ENCODE data around the gene FAM168B.
"Not testable (repeated sequence)": the region's sequence is repeated elsewhere in the genome, so short reads cannot be mapped to it uniquely, and the experiment has no call there.

Gene FAM168B

DNA sequence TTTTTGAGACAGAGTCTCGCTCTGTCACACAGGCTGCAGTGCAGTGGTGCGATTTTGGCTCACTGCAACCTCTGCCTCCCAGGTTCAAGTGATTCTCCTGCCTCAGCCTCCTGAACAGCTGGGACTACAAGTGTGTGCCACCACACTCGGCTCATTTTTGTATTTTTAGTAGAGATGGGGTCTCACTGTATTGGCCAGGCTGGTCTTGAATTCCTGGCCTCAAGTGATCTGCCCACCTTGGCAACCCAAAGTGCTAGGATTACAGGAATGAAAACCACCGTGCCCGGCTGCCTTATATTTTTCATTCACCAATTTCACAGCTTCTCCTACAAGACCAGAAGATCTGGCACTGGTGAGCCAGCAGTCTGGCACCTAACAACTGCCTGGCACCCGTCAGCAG is 25.1 kb downstream of the FAM168B start:
- not testable (repeated sequence) for H3K27ac ChIP-seq (ENCODE audit: low read depth, low read length); H3K9me3 ChIP-seq (ENCODE audit: control insufficient read depth, insufficient read depth, low read depth, low read length); H3K27me3 ChIP-seq (ENCODE audit: control insufficient read depth, insufficient read depth, low read length); H3K9ac ChIP-seq (ENCODE audit: low read length); H3K4me3 ChIP-seq (ENCODE audit: low read depth, low read length)
- H3K4me1 ChIP-seq (ENCODE audit: control insufficient read depth, insufficient read depth, low read length) = peaks cover 10% of the 10 kb centered on the region; the same call in 1 of the 2 replicates
- H3K36me3 ChIP-seq (ENCODE audit: control insufficient read depth, insufficient read depth, low read length) = peaks cover 75% of the 10 kb centered on the region

DNA sequence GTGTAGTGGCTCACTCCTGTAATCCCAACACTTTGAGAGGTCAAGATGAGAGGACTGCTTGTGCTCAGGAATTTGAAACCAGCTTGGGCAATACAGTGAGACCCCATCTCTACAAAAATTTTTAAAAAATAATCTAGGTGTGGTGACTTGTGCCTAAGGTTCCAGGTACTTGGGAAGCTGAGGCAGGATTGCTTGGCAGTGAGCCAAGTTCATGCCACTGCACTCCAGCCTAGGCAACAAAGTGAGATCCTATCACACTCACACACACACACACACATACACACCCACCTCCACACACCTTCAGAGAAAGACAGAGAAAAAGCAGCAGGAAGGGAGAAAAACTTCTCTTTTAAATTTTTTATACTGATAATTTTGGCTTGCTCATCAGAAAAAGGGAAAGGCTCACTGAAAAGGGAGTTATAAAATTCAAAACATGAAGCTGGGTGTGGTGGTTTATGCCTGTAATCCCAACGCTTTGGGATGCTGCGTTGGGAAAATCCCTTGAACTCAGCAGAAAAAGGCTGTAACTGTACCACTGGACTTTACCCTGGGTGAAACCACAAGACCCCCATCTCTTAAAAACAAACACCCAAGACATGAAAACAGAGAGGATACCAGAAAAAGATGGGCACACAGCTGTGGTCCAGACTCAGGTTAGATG is 25.7 kb downstream of the FAM168B start:
- H3K27me3 ChIP-seq (ENCODE audit: control insufficient read depth, insufficient read depth, low read length) = no peaks in the 10 kb centered on the region
- peaks cover 74% of the 10 kb centered on the region for H3K36me3 ChIP-seq (ENCODE audit: control insufficient read depth, insufficient read depth, low read length)
- no peak overlapping the region for H3K4me3 ChIP-seq (ENCODE audit: low read depth, low read length)
- no peaks in the 10 kb centered on the region for H3K9me3 ChIP-seq (ENCODE audit: control insufficient read depth, insufficient read depth, low read depth, low read length)
- no peak overlapping the region for H3K27ac ChIP-seq (ENCODE audit: low read depth, low read length)
- no peak overlapping the region for H3K9ac ChIP-seq (ENCODE audit: low read length)
- H3K4me1 ChIP-seq (ENCODE audit: control insufficient read depth, insufficient read depth, low read length) = peaks cover 14% of the 10 kb centered on the region; the same call in 1 of the 2 replicates

DNA sequence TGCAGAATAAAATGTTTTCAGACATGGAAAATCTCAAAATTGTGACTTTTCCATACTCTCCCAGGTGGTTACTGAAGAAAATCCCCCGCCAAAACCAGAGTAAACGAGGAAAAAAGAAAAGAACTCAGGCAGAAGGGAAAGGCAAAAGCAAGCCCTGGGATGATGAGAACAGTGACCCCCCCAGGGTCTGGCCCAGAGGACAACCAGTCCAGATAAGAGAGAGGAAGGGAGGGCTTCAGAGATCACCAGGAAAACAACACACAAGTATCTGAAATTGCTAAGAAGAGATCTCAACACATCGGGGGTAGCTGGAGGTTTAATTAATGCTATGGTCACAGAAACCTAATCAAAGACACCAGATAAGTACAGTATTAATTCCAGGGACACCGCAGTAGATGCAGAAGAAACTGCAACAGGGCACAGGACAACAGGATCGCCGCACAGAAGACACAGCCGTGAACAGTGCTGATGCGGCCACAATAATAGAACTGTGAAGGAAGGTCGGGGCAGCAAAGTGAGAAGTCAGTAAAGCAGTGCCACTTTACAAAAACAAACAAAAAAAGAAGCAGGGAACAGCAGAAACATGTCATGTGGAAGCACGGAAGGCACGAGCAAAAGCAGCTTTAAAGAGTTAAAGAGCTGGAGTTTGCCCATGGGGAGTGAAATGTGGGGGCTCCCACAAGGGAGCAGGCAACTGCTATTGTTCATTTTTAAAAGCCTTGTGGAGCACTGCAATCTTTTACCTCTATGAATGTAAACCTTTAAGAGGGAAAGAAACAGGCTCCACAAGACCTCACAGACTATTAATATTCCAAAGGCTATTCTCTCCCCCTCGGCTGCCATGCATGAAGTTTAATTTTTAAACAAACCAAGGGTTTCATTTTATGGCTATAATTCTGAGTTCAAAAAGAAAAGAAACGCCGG is 28.4 kb downstream of the FAM168B start:
- no peak overlapping the region for H3K9ac ChIP-seq (ENCODE audit: low read length)
- H3K27ac ChIP-seq (ENCODE audit: low read depth, low read length) = 0 out of 2 replicates have a peak overlapping the region, but pooled peaks have one; percentile 18
- no peaks in the 10 kb centered on the region for H3K27me3 ChIP-seq (ENCODE audit: control insufficient read depth, insufficient read depth, low read length)
- no peaks in the 10 kb centered on the region for H3K9me3 ChIP-seq (ENCODE audit: control insufficient read depth, insufficient read depth, low read depth, low read length)
- H3K4me3 ChIP-seq (ENCODE audit: low read depth, low read length) = no peak overlapping the region
- peaks cover 15% of the 10 kb centered on the region; the same call in 1 of the 2 replicates for H3K4me1 ChIP-seq (ENCODE audit: control insufficient read depth, insufficient read depth, low read length)
- H3K36me3 ChIP-seq (ENCODE audit: control insufficient read depth, insufficient read depth, low read length) = peaks cover 71% of the 10 kb centered on the region

DNA sequence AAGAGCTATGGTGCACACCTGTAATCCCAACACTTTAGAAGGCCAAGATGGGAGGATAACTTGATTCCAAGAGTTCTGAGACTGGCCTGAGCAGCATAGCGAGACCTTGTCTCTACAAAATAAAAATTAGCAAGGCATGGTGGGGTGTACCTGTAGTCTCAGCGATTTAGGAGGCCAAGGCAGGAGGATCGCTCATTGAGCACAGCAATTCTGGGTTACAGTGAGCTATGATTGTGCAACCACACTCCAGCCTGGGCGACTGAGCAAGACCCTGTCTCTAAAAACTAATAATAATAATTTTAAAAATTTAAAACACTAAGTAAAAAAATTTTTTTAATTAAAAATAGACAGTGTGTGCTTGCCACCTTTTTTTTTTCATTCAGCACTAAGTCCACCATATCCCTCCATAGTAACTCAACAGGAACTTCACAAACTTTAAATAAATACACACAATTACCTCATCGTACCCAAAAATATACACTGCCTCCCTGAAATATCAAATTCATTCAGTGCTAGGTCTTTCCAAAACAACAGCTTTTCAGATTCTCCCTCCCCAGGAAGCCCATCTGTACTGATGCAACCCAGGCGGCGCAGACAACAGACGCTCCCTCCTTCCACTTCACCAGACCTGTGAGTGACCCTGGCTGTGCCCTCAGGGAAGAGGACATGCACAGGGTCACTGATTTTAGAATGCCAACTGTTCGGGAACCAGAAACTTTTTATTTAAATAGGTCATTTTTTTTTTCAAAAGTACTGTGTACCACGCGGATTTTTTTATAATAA is 29.6 kb downstream of the FAM168B start:
- Histone ChIP-seq H3K4me3 (ENCODE audit: low read depth, low read length) (no peak overlapping the region), H3K9ac (ENCODE audit: low read length) (no peak overlapping the region), H3K27me3 (ENCODE audit: control insufficient read depth, insufficient read depth, low read length) (no peaks in the 10 kb centered on the region), H3K4me1 (ENCODE audit: control insufficient read depth, insufficient read depth, low read length) (peaks cover 15% of the 10 kb centered on the region; the same call in 1 of the 2 replicates), H3K36me3 (ENCODE audit: control insufficient read depth, insufficient read depth, low read length) (peaks cover 72% of the 10 kb centered on the region), H3K27ac (ENCODE audit: low read depth, low read length) (no peak overlapping the region), H3K9me3 (ENCODE audit: control insufficient read depth, insufficient read depth, low read depth, low read length) (no peaks in the 10 kb centered on the region)

DNA sequence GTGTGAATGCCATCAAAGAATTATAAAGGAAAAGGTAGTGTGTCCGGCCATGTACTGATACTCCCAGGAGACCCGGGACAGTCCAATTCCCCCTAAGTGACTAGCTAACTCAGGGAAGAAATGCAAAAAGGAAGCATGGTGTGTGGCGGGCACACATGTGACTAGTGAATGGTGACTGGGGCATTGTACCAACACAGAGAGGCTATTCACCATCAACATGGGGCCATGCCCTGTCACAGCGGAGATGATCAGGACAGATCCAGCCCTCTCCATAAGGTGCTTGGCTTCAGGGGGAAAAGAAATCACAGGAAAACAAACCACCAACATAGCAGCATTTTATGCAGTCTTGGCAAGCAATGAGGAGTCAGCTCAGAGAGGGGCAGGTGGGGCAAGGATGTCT is 34.3 kb downstream of the FAM168B start:
- Histone ChIP-seq H3K4me3 (ENCODE audit: low read depth, low read length) (no peak overlapping the region), H3K9me3 (ENCODE audit: control insufficient read depth, insufficient read depth, low read depth, low read length) (no peaks in the 10 kb centered on the region), H3K36me3 (ENCODE audit: control insufficient read depth, insufficient read depth, low read length) (peaks cover 83% of the 10 kb centered on the region), H3K27ac (ENCODE audit: low read depth, low read length) (no peak overlapping the region), H3K27me3 (ENCODE audit: control insufficient read depth, insufficient read depth, low read length) (no peaks in the 10 kb centered on the region), H3K4me1 (ENCODE audit: control insufficient read depth, insufficient read depth, low read length) (peaks cover 7% of the 10 kb centered on the region; the same call in 1 of the 2 replicates), H3K9ac (ENCODE audit: low read length) (no peak overlapping the region)

DNA sequence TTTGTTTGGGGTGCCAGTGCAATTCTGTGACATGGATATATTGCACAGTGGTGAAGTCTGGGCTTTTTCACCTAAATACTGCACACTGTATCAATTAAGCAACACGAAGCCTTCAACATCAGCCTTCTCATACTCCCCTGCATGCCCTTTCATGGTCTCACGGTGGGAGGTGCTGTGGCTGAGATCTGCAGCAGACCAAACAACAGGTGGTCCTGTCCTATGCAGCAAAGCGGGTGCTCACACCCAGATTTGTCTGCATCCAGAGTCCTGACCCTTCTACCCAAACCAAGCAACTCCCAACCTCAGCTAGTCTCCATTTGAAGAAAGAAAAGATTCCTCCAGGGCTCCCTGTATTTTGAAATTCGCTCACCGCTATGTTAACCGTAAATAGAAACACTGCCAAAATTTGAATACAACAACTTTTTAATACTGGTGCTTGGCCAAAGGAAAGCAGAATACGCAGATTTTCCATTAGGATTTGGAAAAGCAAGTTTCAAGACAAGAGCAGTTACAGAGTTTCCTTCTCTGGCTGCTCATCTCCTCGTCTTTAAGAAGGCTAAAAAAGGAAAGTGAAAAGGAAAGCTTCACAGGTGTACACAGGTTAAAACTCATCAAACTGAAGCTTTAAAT is 34.9 kb downstream of the FAM168B start:
- Histone ChIP-seq H3K27ac (ENCODE audit: low read depth, low read length) (no peak overlapping the region), H3K27me3 (ENCODE audit: control insufficient read depth, insufficient read depth, low read length) (no peaks in the 10 kb centered on the region), H3K4me3 (ENCODE audit: low read depth, low read length) (no peak overlapping the region), H3K9ac (ENCODE audit: low read length) (no peak overlapping the region), H3K36me3 (ENCODE audit: control insufficient read depth, insufficient read depth, low read length) (peaks cover 86% of the 10 kb centered on the region), H3K4me1 (ENCODE audit: control insufficient read depth, insufficient read depth, low read length) (peaks cover 7% of the 10 kb centered on the region; the same call in 1 of the 2 replicates), H3K9me3 (ENCODE audit: control insufficient read depth, insufficient read depth, low read depth, low read length) (no peaks in the 10 kb centered on the region)

DNA sequence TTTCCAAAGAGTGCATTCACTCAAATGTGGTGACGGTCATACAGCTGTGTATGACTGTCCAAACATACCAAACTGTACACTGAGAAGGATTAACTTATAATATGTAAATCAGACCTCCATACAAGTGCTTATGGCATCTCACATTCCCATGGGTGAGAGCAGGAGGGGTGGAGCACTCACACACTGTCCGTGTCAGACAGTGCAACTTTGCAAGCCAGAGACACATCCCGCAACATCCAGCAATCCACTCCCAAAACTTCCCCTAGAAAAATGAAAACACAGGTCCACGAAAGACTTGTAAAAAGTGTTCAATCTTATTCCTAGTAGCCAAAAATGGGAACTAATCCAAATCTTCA is 36.4 kb downstream of the FAM168B start:
- H3K9ac ChIP-seq (ENCODE audit: low read length) = no peak overlapping the region
- peaks cover 88% of the 10 kb centered on the region for H3K36me3 ChIP-seq (ENCODE audit: control insufficient read depth, insufficient read depth, low read length)
- no peaks in the 10 kb centered on the region for H3K9me3 ChIP-seq (ENCODE audit: control insufficient read depth, insufficient read depth, low read depth, low read length)
- no peak overlapping the region for H3K27ac ChIP-seq (ENCODE audit: low read depth, low read length)
- no peaks in the 10 kb centered on the region for H3K27me3 ChIP-seq (ENCODE audit: control insufficient read depth, insufficient read depth, low read length)
- H3K4me3 ChIP-seq (ENCODE audit: low read depth, low read length) = no peak overlapping the region
- H3K4me1 ChIP-seq (ENCODE audit: control insufficient read depth, insufficient read depth, low read length) = peaks cover 2% of the 10 kb centered on the region; the same call in 1 of the 2 replicates

DNA sequence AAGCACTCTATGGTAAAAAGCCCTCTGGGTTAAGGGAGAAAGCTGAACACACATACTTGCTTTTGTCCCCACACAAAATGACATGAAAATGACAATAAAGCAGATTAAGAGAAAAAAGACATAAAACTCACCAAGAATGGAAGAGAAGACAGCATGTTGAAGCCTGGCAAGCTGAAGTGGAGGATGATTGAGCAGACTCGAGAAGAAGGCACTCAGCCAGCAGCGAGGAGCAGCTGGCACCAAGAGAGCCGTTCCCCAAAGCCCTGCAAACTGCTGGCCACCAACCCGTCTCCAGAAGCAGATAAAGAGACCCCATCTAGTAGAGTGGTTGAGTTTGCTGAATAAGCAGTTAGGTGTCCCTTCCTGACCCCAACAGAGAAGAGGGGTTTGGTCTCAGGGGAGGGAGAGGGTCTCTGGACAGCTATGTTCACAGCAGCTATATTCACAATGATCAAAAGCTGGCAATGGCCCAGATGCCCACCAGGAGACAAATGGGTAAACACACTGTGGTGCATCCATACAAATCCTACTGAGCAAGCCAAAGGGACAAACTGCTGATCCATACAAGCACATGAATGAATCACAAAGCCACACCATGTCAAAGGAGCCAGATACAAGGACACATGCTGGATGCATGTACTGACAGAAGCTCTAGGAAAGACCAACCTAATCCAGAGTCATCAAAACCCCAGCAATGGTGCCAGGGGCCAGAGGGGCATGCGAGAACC is 36.9 kb downstream of the FAM168B start:
- H3K4me1 ChIP-seq (ENCODE audit: control insufficient read depth, insufficient read depth, low read length) = peaks cover 2% of the 10 kb centered on the region; the same call in 1 of the 2 replicates
- H3K9ac ChIP-seq (ENCODE audit: low read length) = no peak overlapping the region
- no peaks in the 10 kb centered on the region for H3K9me3 ChIP-seq (ENCODE audit: control insufficient read depth, insufficient read depth, low read depth, low read length)
- no peaks in the 10 kb centered on the region for H3K27me3 ChIP-seq (ENCODE audit: control insufficient read depth, insufficient read depth, low read length)
- peaks cover 88% of the 10 kb centered on the region for H3K36me3 ChIP-seq (ENCODE audit: control insufficient read depth, insufficient read depth, low read length)
- H3K27ac ChIP-seq (ENCODE audit: low read depth, low read length) = no peak overlapping the region
- H3K4me3 ChIP-seq (ENCODE audit: low read depth, low read length) = no peak overlapping the region

DNA sequence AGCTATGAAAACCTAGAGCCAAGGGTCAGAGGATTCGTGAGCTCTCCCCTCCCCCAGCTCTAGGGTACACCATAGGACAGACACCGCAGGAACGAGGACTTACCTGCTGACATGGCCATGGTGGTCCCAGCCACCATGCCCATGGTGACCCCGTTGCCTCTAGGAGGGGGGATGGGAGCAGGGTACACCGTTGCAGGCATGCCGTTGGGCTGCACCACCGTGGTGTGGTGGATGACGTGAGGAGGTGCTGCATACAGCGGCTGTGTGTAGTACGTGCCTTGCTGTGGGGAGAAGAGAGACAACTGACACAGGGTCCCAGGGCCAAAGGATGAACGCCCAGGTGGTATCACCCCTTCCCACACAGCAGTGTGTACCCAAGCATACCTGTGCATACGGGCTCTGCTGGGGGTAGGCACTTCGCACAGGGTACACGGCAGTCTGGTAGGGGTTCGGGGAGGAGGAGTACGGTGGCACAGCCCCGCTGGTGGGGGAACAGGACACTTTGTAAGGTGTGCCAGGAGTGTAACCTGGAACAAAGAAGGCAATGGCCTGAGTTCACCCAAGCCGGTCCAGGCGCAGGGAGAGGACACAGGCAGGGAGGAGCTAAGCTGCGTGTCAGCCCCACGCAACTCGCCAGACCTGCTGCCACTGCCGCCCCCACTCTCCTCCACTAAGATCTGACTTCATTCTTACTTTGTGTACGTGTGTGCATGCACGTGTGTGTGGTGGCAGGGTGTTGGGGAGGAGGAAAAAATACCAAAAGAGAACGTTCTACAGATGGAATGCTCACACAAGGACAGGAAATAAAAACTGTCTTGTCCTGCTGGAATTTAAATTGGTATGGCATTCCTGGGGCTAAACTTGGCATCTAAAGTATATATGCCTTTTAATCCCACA is 37.8 kb downstream of the FAM168B start:
- peaks cover 2% of the 10 kb centered on the region; the same call in 1 of the 2 replicates for H3K4me1 ChIP-seq (ENCODE audit: control insufficient read depth, insufficient read depth, low read length)
- H3K4me3 ChIP-seq (ENCODE audit: low read depth, low read length) = no peak overlapping the region
- H3K27ac ChIP-seq (ENCODE audit: low read depth, low read length) = no peak overlapping the region
- H3K27me3 ChIP-seq (ENCODE audit: control insufficient read depth, insufficient read depth, low read length) = no peaks in the 10 kb centered on the region
- no peaks in the 10 kb centered on the region for H3K9me3 ChIP-seq (ENCODE audit: control insufficient read depth, insufficient read depth, low read depth, low read length)
- H3K9ac ChIP-seq (ENCODE audit: low read length) = no peak overlapping the region
- H3K36me3 ChIP-seq (ENCODE audit: control insufficient read depth, insufficient read depth, low read length) = peaks cover 93% of the 10 kb centered on the region

Data from HUES6 (cell line).